HG03159 (cell line): ENCODE results near the gene STK36.

Source experiments
- ATAC-seq: cut with Tn5 transposase; IDR thresholded peaks from one replicate; pipeline ENCODE4 v1.9.1; 2021; ENCODE audit warnings: mild to moderate bottlenecking, moderate library complexity; ENCODE audit not compliant: unreplicated experiment

The STK36 gene

GRCh38 chr2:218745559-218746469 is 73.9 kb downstream of the STK36 start:
- no peak for ATAC-seq

GRCh38 chr2:218746470-218746795 is 74.5 kb downstream of the STK36 start:
- ATAC-seq, result no peak

DNA sequence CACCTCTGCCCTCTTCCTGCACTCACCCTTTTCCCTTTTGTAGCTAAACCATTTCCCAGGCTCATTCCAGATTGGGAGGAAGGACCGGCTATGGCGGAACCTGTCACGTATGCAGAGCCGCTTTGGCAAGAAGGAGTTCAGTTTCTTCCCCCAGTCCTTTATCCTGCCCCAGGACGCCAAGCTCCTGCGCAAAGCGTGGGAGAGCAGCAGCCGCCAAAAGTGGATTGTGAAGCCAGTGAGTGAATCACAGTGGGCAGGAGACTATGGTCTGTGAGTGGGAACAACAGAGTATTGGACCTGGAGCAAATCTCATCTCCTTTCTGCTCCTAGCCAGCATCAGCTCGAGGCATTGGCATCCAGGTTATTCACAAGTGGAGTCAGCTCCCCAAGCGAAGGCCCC is 75.1 kb downstream of the STK36 start:
- no peak for ATAC-seq

GRCh38 chr2:218748741-218749441 is 77.0 kb downstream of the STK36 start:
- ATAC-seq, result no peak
